MM.1S (cell line): ENCODE results near the gene BMERB1.

ENCODE experiments used
- DNase-seq: peaks from one replicate; pipeline ENCODE4 v3.0.0-alpha.2; 2015
- H2AFZ ChIP-seq: fragments of 300-600 bp; sonication (generic); 2 replicates; pipeline ENCODE4 v1.6.0; 2016; ENCODE audit warnings: antibody characterized with exemption, low read length
- H3F3A ChIP-seq: fragments of 300-600 bp; sonication (generic); 2 replicates; pipeline ENCODE4 v1.6.1; 2016; ENCODE audit warnings: mild to moderate bottlenecking, antibody characterized with exemption, low read length, moderate library complexity, mixed read lengths; ENCODE audit not compliant: insufficient read depth
- H3K27ac ChIP-seq: fragments of 300-600 bp; sonication (generic); 2 replicates; pipeline ENCODE4 v1.5.1; 2016; ENCODE audit warnings: mild to moderate bottlenecking, low read length
- H3K27me3 ChIP-seq: fragments of 300-600 bp; sonication (generic); replicated peaks from 2 replicates; pipeline ENCODE4 v1.6.0; 2016; ENCODE audit warnings: low read length; ENCODE audit not compliant: insufficient read depth
- H3K36me3 ChIP-seq: fragments of 300-600 bp; sonication (generic); replicated peaks from 2 replicates; pipeline ENCODE4 v1.6.1; 2016; ENCODE audit warnings: mild to moderate bottlenecking, low read length, mixed read lengths; ENCODE audit not compliant: insufficient read depth
- H3K4me1 ChIP-seq: fragments of 300-600 bp; sonication (generic); 2 replicates; pipeline ENCODE4 v1.6.1; 2016; ENCODE audit warnings: low read length, mixed read lengths
- H3K4me2 ChIP-seq: fragments of 300-600 bp; sonication (generic); 2 replicates; pipeline ENCODE4 v1.6.0; 2016; ENCODE audit warnings: low read depth, low read length
- H3K4me3 ChIP-seq: fragments of 300-600 bp; sonication (generic); 2 replicates; pipeline ENCODE4 v1.5.1; 2016; ENCODE audit warnings: low read length, mixed read lengths
- H3K79me2 ChIP-seq: fragments of 300-600 bp; sonication (generic); 2 replicates; pipeline ENCODE4 v1.6.1; 2016; ENCODE audit warnings: mixed run types, low read length, mixed read lengths
- H3K9ac ChIP-seq: fragments of 300-600 bp; sonication (generic); 2 replicates; pipeline ENCODE4 v1.6.1; 2016; ENCODE audit warnings: low read length, mixed read lengths
- H3K9me2 ChIP-seq: fragments of 300-600 bp; sonication (generic); replicated peaks from 2 replicates; pipeline ENCODE4 v1.6.1; 2016; ENCODE audit warnings: mild to moderate bottlenecking, low read length, mixed read lengths; ENCODE audit not compliant: insufficient read depth
- H3K9me3 ChIP-seq: fragments of 300-600 bp; sonication (generic); replicated peaks from 2 replicates; pipeline ENCODE4 v1.6.1; 2016; ENCODE audit warnings: mild to moderate bottlenecking, low read length, mixed read lengths; ENCODE audit not compliant: insufficient read depth
- H4K20me1 ChIP-seq: fragments of 300-600 bp; sonication (generic); 2 replicates; pipeline ENCODE4 v1.6.1; 2016; ENCODE audit warnings: mild to moderate bottlenecking, low read length, moderate library complexity, mixed read lengths; ENCODE audit not compliant: insufficient read depth
- CTCF ChIP-seq: fragments of 300-600 bp; sonication (generic); IDR thresholded peaks from 2 replicates; pipeline ENCODE4 v1.5.1; 2016; ENCODE audit warnings: antibody characterized with exemption, low read length, mixed read lengths
- EZH2 ChIP-seq: fragments of 300-600 bp; sonication (generic); optimal IDR thresholded peaks from 2 replicates; pipeline ENCODE3; 2017; ENCODE audit warnings: low read depth, mild to moderate bottlenecking, antibody characterized with exemption, low read length, mixed read lengths
- EZH2phosphoT487 ChIP-seq: fragments of 300-600 bp; sonication (generic); IDR thresholded peaks from 2 replicates; pipeline ENCODE4 v1.6.1; 2018; ENCODE audit warnings: antibody characterized with exemption, low read length

The BMERB1 gene

GRCh38 chr16:15515992-15516391, 81.6 kb downstream of the BMERB1 start:
- no peaks in the 10 kb centered on the region for H3F3A ChIP-seq
- no peak overlapping the region for H3K27ac ChIP-seq
- H2AFZ ChIP-seq = no peak overlapping the region
- H3K79me2 ChIP-seq = no peaks in the 10 kb centered on the region
- no peaks in the 10 kb centered on the region for H3K36me3 ChIP-seq
- no peak overlapping the region for H3K4me3 ChIP-seq
- H3K9me3 ChIP-seq = no peaks in the 10 kb centered on the region
- no peak overlapping the region for H3K9ac ChIP-seq
- TF ChIP-seq EZH2phosphoT487 (no peak), EZH2 (no peak), CTCF (no peak)
- no peaks in the 10 kb centered on the region for H3K4me1 ChIP-seq
- DNase-seq = no peak
- no peaks in the 10 kb centered on the region for H3K9me2 ChIP-seq
- no peaks in the 10 kb centered on the region for H4K20me1 ChIP-seq
- no peak overlapping the region for H3K4me2 ChIP-seq
- no peaks in the 10 kb centered on the region for H3K27me3 ChIP-seq

GRCh38 chr16:15516609-15517008, 82.2 kb downstream of the BMERB1 start:
- H3K9me2 ChIP-seq = no peaks in the 10 kb centered on the region
- no peaks in the 10 kb centered on the region for H3K9me3 ChIP-seq
- no peak overlapping the region for H3K4me2 ChIP-seq
- H3K36me3 ChIP-seq = no peaks in the 10 kb centered on the region
- DNase-seq = no peak
- H3K27me3 ChIP-seq = no peaks in the 10 kb centered on the region
- H3F3A ChIP-seq = no peaks in the 10 kb centered on the region
- H4K20me1 ChIP-seq = no peaks in the 10 kb centered on the region
- no peaks in the 10 kb centered on the region for H3K79me2 ChIP-seq
- no peak for TF ChIP-seq CTCF
- no peak for TF ChIP-seq EZH2
- TF ChIP-seq EZH2phosphoT487 = no peak
- no peak overlapping the region for H3K27ac ChIP-seq
- H3K9ac ChIP-seq = no peak overlapping the region
- H2AFZ ChIP-seq = no peak overlapping the region
- H3K4me3 ChIP-seq = no peak overlapping the region
- no peaks in the 10 kb centered on the region for H3K4me1 ChIP-seq

GRCh38 chr16:15517743-15518377, 83.5 kb downstream of the BMERB1 start:
- Histone ChIP-seq H3K27me3 (no peaks in the 10 kb centered on the region), H3K36me3 (no peaks in the 10 kb centered on the region), H3K27ac (no peak overlapping the region), H2AFZ (no peak overlapping the region), H3K9ac (no peak overlapping the region), H3K4me1 (no peaks in the 10 kb centered on the region), H4K20me1 (no peaks in the 10 kb centered on the region), H3K9me2 (no peaks in the 10 kb centered on the region), H3K4me2 (no peak overlapping the region), H3K79me2 (no peaks in the 10 kb centered on the region), H3K4me3 (no peak overlapping the region), H3K9me3 (no peaks in the 10 kb centered on the region), H3F3A (no peaks in the 10 kb centered on the region)
- no peak for DNase-seq
- TF ChIP-seq CTCF = no peak
- no peak for TF ChIP-seq EZH2phosphoT487
- TF ChIP-seq EZH2 = no peak
